Memory B cell (primary cell): Measurements from ENCODE around the gene CTXND1.

ENCODE experiments used
- ATAC-seq: fragments of 150-1000 bp; cut with Tn5 transposase; 2 replicates; pipeline ENCODE4 v1.10.0; 2021; ENCODE audit warnings: low read depth, mild to moderate bottlenecking, moderate library complexity
- DNase-seq, 2 donors: peaks; one replicate each; pipeline ENCODE4 v3.0.0; 2022; ENCODE audit warnings: low spot score in 2 of 2
- H3K27ac Mint-ChIP-seq: one replicate; pipeline ENCODE4 v1.8.0; 2022; ENCODE audit warnings: mild to moderate bottlenecking, moderate library complexity, mixed read lengths
- H3K27me3 Mint-ChIP-seq: one replicate; pipeline ENCODE4 v1.8.0; 2022; ENCODE audit warnings: mixed read lengths
- H3K36me3 Mint-ChIP-seq: one replicate; pipeline ENCODE4 v1.8.0; 2022; ENCODE audit warnings: mild to moderate bottlenecking, mixed read lengths
- H3K4me1 Mint-ChIP-seq: one replicate; pipeline ENCODE4 v1.8.0; 2022; ENCODE audit warnings: mixed read lengths
- H3K4me3 Mint-ChIP-seq: one replicate; pipeline ENCODE4 v1.8.0; 2022; ENCODE audit warnings: mild to moderate bottlenecking, moderate library complexity, mixed read lengths
- H3K9me3 Mint-ChIP-seq: one replicate; pipeline ENCODE4 v1.8.0; 2022; ENCODE audit warnings: mixed read lengths

Gene CTXND1

GRCh38 chr15:80191897-80192595, 60.0 kb downstream of the CTXND1 start:
- Mint-ChIP-seq H3K4me1 (no peaks in the 10 kb centered on the region), H3K27ac (no peak overlapping the region), H3K9me3 (no peaks in the 10 kb centered on the region), H3K4me3 (no peak overlapping the region), H3K36me3 (peaks cover 2% of the 10 kb centered on the region), H3K27me3 (no peaks in the 10 kb centered on the region)
- no peak for ATAC-seq
- DNase-seq, result no peak

DNA sequence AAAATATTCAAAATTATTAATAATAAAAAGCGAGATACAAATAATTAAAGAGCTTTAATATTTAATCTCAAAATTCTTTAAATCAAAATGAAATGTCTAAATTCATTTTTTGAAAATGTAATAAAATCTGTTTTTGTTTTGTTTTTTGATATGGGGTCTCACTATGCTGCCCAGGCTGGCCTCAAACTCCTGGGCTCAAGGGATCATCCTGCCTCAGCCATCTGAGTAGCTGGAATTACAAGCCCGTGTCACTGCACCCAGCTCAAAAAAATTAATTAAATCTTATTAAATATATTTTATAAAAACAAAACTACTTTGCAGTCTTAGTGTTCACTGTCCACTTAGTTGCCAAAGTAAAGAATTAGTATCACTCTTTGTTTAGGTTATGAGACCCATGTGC, 60.8 kb downstream of the CTXND1 start:
- Mint-ChIP-seq H3K4me1 (no peaks in the 10 kb centered on the region), H3K27me3 (no peaks in the 10 kb centered on the region), H3K36me3 (peaks cover 9% of the 10 kb centered on the region), H3K4me3 (no peak overlapping the region), H3K27ac (no peak overlapping the region), H3K9me3 (no peaks in the 10 kb centered on the region)
- no peak for ATAC-seq
- no peak for DNase-seq

- H3K9me3 Mint-ChIP-seq, result no peaks in the 10 kb centered on the region
- H3K4me1 Mint-ChIP-seq, result no peaks in the 10 kb centered on the region
- H3K27me3 Mint-ChIP-seq, result no peaks in the 10 kb centered on the region
- DNase-seq, result no peak
- H3K36me3 Mint-ChIP-seq, result peaks cover 17% of the 10 kb centered on the region
- no peak overlapping the region for H3K27ac Mint-ChIP-seq
- no peak overlapping the region for H3K4me3 Mint-ChIP-seq
- no peak for ATAC-seq
Observed at GRCh38 chr15:80188251-80188650, 63.8 kb downstream of the CTXND1 start.

DNA sequence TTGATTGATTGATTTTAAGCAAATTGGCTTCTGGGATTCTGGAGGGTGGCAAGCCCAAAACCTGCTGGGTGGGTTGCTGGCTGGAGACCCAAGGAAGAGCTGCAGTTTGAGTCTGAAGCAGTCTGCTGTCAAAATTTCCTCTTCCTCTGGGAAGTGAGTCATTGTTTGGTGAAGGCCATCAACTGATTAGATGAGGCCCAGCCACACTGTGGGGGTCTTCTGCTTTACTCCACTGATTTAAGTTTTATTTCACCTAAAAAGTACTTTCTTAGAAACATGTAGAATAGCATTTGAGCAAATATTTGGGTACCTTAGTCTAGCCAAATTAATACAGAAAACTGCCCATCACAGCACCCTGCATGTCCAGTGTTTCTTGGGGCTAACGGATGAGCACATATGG, 65.4 kb downstream of the CTXND1 start:
- Mint-ChIP-seq H3K9me3 (no peaks in the 10 kb centered on the region), H3K4me1 (no peaks in the 10 kb centered on the region), H3K4me3 (no peak overlapping the region), H3K27me3 (no peaks in the 10 kb centered on the region), H3K27ac (no peak overlapping the region), H3K36me3 (peaks cover 21% of the 10 kb centered on the region)
- ATAC-seq (no peak), DNase-seq (no peak)

DNA sequence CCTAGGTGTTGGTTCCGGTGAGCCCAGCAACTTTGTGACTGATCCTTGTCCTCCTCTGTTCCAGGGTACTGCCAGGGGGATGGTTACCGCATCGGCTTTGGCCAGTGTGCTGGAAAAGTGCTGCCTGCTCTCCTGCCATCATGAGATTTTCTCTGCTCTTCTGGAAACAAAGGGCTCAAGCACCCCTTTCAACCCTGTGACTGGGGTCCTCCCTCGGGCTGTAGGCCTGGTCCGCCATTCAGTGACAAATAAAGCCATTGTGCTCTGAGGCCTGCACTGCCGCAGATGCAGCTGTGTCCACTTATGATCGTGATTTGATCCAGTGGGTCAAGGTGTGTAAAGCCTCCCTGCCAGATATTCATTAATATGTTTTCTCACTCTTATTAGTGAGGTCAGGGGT, 65.9 kb downstream of the CTXND1 start:
- Mint-ChIP-seq H3K9me3 (no peaks in the 10 kb centered on the region), H3K4me1 (no peaks in the 10 kb centered on the region), H3K4me3 (no peak overlapping the region), H3K36me3 (peaks cover 22% of the 10 kb centered on the region), H3K27ac (no peak overlapping the region), H3K27me3 (no peaks in the 10 kb centered on the region)
- ATAC-seq, result no peak
- DNase-seq, result no peak

GRCh38 chr15:80185152-80185551, 66.9 kb downstream of the CTXND1 start:
- no peak for ATAC-seq

GRCh38 chr15:80184554-80184953, 67.5 kb downstream of the CTXND1 start:
- Mint-ChIP-seq H3K4me1 (no peaks in the 10 kb centered on the region), H3K27ac (no peak overlapping the region), H3K9me3 (no peaks in the 10 kb centered on the region), H3K36me3 (peaks cover 25% of the 10 kb centered on the region), H3K27me3 (no peaks in the 10 kb centered on the region), H3K4me3 (no peak overlapping the region)
- ATAC-seq, result no peak
- DNase-seq, result no peak

More at GRCh38 chr15:80185152-80185551, 66.9 kb downstream of the CTXND1 start:
- Mint-ChIP-seq H3K4me1 (no peaks in the 10 kb centered on the region), H3K27me3 (no peaks in the 10 kb centered on the region), H3K36me3 (peaks cover 23% of the 10 kb centered on the region), H3K27ac (no peak overlapping the region), H3K4me3 (no peak overlapping the region), H3K9me3 (no peaks in the 10 kb centered on the region)
- no peak for DNase-seq

DNA sequence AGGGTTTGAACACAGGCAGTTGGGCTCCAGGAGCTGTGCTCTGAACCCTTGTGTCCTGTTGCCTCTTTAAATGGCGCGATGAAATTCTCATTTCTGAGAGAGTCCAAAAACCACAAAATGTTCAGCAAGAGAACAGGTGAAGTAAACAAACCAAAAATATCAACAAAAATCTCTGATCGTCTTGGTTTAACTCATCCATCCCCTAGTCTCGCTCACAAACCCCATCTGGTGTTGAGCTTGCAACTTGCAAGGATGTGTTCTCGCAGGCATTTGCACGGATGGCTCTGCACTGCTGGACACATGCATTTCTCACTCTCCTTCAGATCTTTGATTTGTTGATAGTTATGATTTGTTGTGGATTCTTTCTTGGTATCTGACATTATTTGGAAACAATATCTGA, 68.1 kb downstream of the CTXND1 start:
- no peaks in the 10 kb centered on the region for H3K9me3 Mint-ChIP-seq
- no peaks in the 10 kb centered on the region for H3K27me3 Mint-ChIP-seq
- DNase-seq (no peak), ATAC-seq (no peak)
- H3K36me3 Mint-ChIP-seq, result peaks cover 26% of the 10 kb centered on the region
- H3K4me1 Mint-ChIP-seq, result no peaks in the 10 kb centered on the region
- H3K27ac Mint-ChIP-seq, result no peak overlapping the region
- H3K4me3 Mint-ChIP-seq, result no peak overlapping the region

DNA sequence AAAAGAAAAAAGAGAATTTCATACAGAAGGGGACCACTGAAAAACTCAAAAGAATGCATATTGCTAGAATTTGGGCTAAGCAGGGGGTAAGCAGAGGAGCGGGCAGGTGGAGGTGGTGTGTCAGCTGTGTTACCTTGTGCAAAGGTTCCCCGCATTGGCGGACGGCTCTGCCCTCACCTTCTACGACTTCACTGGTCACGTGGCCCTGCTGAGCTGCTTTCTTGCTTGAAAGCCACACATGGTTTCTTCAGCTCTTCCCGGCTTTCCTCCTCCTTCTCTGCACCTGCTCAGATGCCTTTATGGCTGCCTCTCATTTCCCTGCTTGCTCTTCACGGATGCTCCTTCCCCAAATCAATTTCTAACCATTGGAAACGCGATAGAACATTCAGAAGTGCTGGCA, 68.7 kb downstream of the CTXND1 start:
- peaks cover 27% of the 10 kb centered on the region for H3K36me3 Mint-ChIP-seq
- no peaks in the 10 kb centered on the region for H3K9me3 Mint-ChIP-seq
- DNase-seq (no peak), ATAC-seq (no peak)
- H3K4me3 Mint-ChIP-seq, result no peak overlapping the region
- H3K4me1 Mint-ChIP-seq, result no peaks in the 10 kb centered on the region
- H3K27ac Mint-ChIP-seq, result no peak overlapping the region
- H3K27me3 Mint-ChIP-seq, result no peaks in the 10 kb centered on the region

- peaks cover 27% of the 10 kb centered on the region for H3K36me3 Mint-ChIP-seq
- no peak overlapping the region for H3K27ac Mint-ChIP-seq
- no peak overlapping the region for H3K4me3 Mint-ChIP-seq
- H3K27me3 Mint-ChIP-seq, result no peaks in the 10 kb centered on the region
- DNase-seq, result no peak
- ATAC-seq, result no peak
- H3K4me1 Mint-ChIP-seq, result no peaks in the 10 kb centered on the region
- no peaks in the 10 kb centered on the region for H3K9me3 Mint-ChIP-seq
Observed at GRCh38 chr15:80182611-80183261, 69.3 kb downstream of the CTXND1 start.

- Mint-ChIP-seq H3K4me3 (no peak overlapping the region), H3K27me3 (no peaks in the 10 kb centered on the region), H3K4me1 (no peaks in the 10 kb centered on the region), H3K27ac (no peak overlapping the region), H3K9me3 (no peaks in the 10 kb centered on the region), H3K36me3 (peaks cover 16% of the 10 kb centered on the region)
- no peak for DNase-seq
- no peak for ATAC-seq
Observed at GRCh38 chr15:80180986-80181385, 71.0 kb downstream of the CTXND1 start.

DNA sequence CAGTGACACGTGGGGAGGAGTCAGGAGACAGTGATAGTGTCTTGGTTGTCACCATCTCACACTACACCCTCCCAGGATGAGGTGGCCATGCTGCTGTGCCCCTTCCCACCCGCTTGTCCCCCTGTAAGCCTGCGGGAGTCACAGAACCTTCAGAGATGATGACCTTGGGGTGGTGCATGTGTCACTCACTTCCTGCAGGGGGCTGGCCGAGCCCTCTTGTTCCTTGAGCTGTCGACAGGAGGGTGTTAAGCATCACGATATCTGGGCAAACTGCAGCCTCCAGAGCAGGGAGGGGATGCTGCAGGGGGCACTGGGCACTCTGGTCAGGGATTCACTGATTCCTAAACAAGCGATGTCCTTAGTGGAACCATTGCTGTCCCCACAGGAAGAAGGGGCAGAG, 71.5 kb downstream of the CTXND1 start:
- no peak for DNase-seq
- H3K4me3 Mint-ChIP-seq, result no peak overlapping the region
- no peaks in the 10 kb centered on the region for H3K27me3 Mint-ChIP-seq
- H3K27ac Mint-ChIP-seq, result no peak overlapping the region
- no peaks in the 10 kb centered on the region for H3K9me3 Mint-ChIP-seq
- H3K36me3 Mint-ChIP-seq, result peaks cover 15% of the 10 kb centered on the region
- H3K4me1 Mint-ChIP-seq, result no peaks in the 10 kb centered on the region
- ATAC-seq, result no peak

DNA sequence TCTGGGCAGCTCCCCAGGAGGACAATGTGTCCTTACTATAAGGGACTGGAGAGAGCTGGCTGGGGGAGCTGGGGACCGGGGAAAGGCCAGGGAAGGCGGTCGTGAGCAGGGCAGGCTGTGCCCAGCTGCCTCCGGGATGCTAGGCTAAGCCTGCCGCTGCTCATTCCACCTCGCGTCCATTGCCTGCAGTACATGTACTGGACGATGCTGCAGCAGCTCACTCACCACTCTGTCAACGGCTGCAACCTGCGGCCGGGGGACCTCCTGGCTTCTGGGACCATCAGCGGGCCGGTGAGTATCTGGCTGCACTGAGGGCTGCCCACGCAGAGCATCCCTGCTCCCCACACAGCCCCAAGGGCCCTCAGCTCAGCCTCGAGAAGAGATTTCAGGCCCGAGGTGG, 72.1 kb downstream of the CTXND1 start:
- H3K36me3 Mint-ChIP-seq, result peaks cover 12% of the 10 kb centered on the region
- H3K9me3 Mint-ChIP-seq, result no peaks in the 10 kb centered on the region
- no peaks in the 10 kb centered on the region for H3K4me1 Mint-ChIP-seq
- no peak overlapping the region for H3K27ac Mint-ChIP-seq
- H3K4me3 Mint-ChIP-seq, result no peak overlapping the region
- ATAC-seq, result no peak
- no peak for DNase-seq
- no peaks in the 10 kb centered on the region for H3K27me3 Mint-ChIP-seq

DNA sequence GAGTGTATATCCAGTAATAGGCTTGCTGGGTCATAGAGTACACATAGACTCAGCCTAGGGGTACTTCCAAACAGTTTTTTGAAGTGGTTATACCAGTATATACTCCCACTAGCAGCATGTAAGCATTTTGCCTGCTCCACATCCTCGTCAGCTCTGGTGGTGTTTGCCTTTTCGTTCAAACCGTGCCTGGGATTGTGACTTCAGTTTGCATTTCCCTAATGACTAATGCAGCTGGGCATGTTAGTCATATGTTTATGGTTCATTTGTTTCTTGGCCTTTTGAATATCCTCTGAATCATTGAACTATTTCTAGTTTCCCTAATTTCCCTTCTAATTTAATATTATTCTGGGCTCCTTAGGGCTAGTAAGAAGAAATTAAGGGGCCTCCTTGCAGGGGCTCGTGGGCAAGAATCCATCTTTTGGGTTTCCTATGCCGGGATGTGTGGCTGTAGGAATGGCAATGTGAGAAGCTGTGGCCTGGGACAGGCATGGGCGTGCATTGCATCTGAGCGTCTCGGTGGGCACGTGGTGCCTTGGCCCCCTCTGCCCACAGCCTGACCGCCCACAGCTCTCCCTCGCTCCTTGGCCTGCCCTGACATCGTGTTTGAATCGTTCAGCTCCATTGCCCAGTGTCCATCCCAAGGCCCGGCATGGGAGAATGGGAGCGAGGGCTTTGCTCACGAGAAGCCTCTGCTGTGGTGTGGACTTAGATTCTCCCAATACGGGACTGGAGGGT, 72.8 kb downstream of the CTXND1 start:
- ATAC-seq, result no peak
- Mint-ChIP-seq H3K9me3 (no peaks in the 10 kb centered on the region), H3K4me3 (no peak overlapping the region), H3K4me1 (no peaks in the 10 kb centered on the region), H3K36me3 (peaks cover 12% of the 10 kb centered on the region), H3K27me3 (no peaks in the 10 kb centered on the region), H3K27ac (no peak overlapping the region)
- no peak for DNase-seq
